AG10803 (cell line): ENCODE measurements around the gene ATXN7L1.

ENCODE experiments used
- DNase-seq: peaks from one replicate; pipeline ENCODE4 v3.0.0; 2010; ENCODE audit warnings: low read depth
- H3K4me3 ChIP-seq: 2 replicates; pipeline ENCODE4 v1.5.1; 2011; ENCODE audit warnings: mild to moderate bottlenecking, low read length, control low read depth
- TF ChIP-seq, protein P1 (sequence below): conservative IDR thresholded peaks from 2 replicates; pipeline ENCODE4 v1.5.1; 2011; ENCODE audit warnings: mild to moderate bottlenecking, low read length, control low read depth, inconsistent platforms

ATXN7L1 gene

DNA sequence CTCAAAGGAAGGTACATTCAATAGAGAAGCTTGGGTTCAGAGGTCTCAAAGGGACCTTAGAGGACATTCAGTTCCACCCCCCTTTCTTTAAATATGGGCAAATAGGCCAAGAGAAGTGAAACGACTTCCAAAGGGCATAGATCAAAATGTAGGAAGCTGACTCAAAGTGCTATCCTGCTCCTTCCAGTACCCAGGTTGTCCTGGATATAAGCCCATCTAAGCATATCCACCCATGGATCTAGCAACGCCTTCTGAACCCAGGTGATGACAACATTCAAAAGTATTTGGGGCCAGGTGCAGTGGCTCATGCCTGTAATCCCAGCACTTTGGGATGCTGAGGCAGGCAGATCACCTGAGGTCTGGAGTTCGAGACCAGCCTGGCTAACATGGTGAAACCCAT is 5.3 kb downstream of the ATXN7L1 start:
- no peak overlapping the region for H3K4me3 ChIP-seq
- TF ChIP-seq, protein P1, sequence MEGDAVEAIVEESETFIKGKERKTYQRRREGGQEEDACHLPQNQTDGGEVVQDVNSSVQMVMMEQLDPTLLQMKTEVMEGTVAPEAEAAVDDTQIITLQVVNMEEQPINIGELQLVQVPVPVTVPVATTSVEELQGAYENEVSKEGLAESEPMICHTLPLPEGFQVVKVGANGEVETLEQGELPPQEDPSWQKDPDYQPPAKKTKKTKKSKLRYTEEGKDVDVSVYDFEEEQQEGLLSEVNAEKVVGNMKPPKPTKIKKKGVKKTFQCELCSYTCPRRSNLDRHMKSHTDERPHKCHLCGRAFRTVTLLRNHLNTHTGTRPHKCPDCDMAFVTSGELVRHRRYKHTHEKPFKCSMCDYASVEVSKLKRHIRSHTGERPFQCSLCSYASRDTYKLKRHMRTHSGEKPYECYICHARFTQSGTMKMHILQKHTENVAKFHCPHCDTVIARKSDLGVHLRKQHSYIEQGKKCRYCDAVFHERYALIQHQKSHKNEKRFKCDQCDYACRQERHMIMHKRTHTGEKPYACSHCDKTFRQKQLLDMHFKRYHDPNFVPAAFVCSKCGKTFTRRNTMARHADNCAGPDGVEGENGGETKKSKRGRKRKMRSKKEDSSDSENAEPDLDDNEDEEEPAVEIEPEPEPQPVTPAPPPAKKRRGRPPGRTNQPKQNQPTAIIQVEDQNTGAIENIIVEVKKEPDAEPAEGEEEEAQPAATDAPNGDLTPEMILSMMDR: no peak
- DNase-seq: no peak

DNA sequence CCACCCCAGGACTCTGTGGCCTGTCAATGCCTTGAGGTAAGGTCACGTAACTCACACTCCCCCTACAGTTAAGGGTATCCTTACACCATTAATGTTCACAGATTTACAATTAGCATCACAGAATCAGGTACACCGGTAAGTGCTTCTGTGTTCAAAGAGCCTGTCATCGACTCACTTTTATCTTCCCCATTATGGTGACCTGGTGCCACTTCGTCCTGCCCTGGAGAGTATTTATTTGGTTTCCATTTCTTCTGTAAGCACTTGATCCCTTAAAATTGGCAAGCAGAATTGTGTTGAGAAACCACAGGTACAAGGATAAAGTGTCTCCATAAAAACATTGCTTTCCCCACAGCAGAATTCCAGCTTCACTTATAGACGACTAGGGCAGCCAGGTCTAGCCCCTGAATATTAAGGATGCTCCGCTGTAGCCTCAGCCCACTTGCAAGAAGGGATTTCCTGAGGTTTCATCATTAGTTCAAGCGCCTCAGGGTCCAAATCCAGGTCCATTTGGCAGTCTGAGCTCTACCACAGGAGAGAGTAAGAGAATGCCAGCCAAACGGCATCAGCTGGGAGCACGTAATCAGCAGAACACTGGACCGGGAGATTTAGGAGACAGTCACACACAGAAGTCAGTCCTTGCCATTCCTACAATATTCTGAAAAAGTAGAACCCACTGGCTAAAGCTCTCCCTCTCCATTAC is 10.1 kb downstream of the ATXN7L1 start:
- TF ChIP-seq, protein P1: no peak
- DNase-seq: no peak
- H3K4me3 ChIP-seq: no peak overlapping the region

DNA sequence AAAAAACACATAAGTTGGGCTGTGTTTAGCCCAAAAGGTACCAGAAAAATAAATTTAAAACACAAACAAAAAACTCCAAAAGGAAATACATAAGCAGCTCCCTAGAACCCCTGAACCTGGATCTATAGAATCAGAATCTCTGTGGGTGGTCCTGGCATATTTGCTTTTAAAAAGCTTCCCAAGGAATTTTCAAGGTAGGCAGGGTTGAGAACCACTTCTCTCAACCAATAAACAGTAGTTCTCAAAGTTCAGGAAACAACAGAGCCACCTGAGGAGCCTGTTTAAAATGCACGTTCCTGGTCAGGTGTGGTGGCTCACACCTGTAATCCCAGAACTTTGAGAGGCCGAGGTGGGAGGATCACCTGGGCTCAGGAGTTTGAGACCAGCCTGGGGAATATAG is 12.5 kb downstream of the ATXN7L1 start:
- TF ChIP-seq, protein P1: no peak
- DNase-seq: no peak
- H3K4me3 ChIP-seq: no peak overlapping the region

DNA sequence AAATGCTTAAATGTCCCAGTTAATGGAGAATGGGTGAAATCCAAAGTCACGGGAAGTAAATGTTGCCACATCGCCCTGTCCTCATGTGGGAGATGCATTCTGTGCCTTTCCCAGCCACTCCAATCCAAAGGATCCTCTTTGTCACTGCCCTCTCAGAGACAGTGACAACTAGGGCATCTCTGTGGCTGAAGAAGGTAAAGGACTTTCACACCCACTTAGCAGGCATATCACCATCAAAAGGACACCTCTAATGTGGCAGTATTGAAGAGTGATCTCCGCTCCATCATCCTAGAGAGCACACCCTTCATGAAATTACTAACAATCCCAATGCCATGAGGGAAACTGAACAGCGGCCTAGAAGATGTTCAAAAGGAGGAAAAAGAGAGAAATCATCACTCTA is 13.6 kb downstream of the ATXN7L1 start:
- H3K4me3 ChIP-seq: no peak overlapping the region
- TF ChIP-seq, protein P1: no peak
- no peak for DNase-seq

DNA sequence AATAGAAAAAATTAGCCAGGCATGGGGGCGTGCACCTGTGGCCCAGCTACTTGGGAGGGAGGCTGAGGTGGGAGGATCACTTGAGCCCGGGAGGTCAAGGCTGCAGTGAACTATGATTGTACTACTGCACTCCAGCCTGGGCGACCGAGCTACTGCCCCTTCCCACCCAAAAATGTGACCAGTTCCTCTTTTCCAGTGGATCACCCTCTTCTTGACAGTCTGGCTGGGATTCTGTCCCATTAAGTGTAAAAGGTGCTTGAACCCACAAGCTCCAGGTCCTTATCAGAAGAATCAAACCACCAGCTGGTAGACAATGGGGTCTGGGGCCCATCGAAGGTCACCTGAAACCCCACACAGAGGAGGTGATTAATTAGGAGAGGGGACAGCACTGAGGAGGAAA is 14.1 kb downstream of the ATXN7L1 start:
- no peak overlapping the region for H3K4me3 ChIP-seq
- TF ChIP-seq, protein P1: no peak
- DNase-seq: no peak

DNA sequence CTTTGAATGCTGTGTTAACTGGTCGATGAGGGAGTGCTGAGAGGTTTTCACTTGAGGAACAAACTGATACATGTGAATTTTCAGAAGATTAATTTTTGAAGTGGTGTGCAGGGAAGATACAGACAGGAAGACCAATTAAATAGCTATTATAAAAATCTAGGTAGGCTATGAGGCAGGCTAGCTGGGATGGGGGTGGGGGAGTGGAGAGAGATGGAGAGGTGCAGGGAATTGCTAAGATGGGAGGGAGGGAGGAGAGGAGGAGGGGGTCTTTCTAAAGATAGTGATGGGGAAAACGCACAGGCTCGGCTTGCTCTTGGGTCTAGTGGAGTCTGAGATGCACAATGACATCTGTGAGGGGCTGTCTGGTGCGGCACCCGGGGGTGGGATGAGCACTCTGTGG is 15.2 kb downstream of the ATXN7L1 start:
- H3K4me3 ChIP-seq: no peak overlapping the region
- TF ChIP-seq, protein P1: no peak
- no peak for DNase-seq

GRCh38 chr7:105860793-105861192 is 15.6 kb downstream of the ATXN7L1 start:
- TF ChIP-seq, protein P1: no peak
- no peak for DNase-seq

More at GRCh38 chr7:105860793-105861192, 15.6 kb downstream of the ATXN7L1 start:
- no peak overlapping the region for H3K4me3 ChIP-seq
